CD4-positive, alpha-beta T cell (primary cell): ENCODE measurements around the gene ARMH3. TPM values are rescaled to one million over a fixed set of nuclear protein-coding genes. Genes with fewer than 3 reads are reported as not detected.

Experiments
- ATAC-seq: fragments of 200-7000 bp; cut with Tn5 transposase; one replicate; pipeline ENCODE4 v1.10.0; 2022; ENCODE audit warnings: mild to moderate bottlenecking; ENCODE audit not compliant: poor library complexity
- CTCF ChIA-PET: fragments of 350-600 bp; sonication (Branson Sonifier 250); formaldehyde crosslinking; loops from one replicate; lab custom pipeline; 2021; ENCODE audit warnings: antibody characterized with exemption, inconsistent platforms; lab: Charles Lee
- POLR2A ChIA-PET: fragments of 350-600 bp; sonication (Branson Sonifier 250); formaldehyde crosslinking; loops from one replicate; lab custom pipeline; 2021; ENCODE audit warnings: antibody characterized with exemption, inconsistent platforms; lab: Charles Lee
- DNase-seq, 14 experiments: peaks; one replicate each; pipeline ENCODE4 v3.0.0-alpha.2; 2013 to 2020; ENCODE audit warnings: mixed read lengths in 2 of 14
- H3K27ac ChIP-seq, 2 donors: one replicate each; pipeline versions ENCODE4 v1.5.1 to v1.7.0; 2013; ENCODE audit warnings: low read length in 2 of 2, low read depth in 1 of 2, mild to moderate bottlenecking in 1 of 2
- H3K27me3 ChIP-seq, 2 experiments: 1 replicate in 1 of 2; 2 replicates in 1 of 2; pipeline versions ENCODE4 v1.6.1 to v1.7.0; 2013; ENCODE audit warnings: low read length in 2 of 2, control low read depth in 1 of 2, mild to moderate bottlenecking in 1 of 2, moderate library complexity in 1 of 2; ENCODE audit not compliant: insufficient read depth in 2 of 2, control insufficient read depth in 1 of 2
- H3K36me3 ChIP-seq: one replicate; pipeline ENCODE4 v1.6.1; 2013; ENCODE audit warnings: low read length, control low read depth; ENCODE audit not compliant: insufficient read depth
- H3K4me1 ChIP-seq: one replicate; pipeline ENCODE4 v1.6.1; 2013; ENCODE audit warnings: low read length, control low read depth; ENCODE audit not compliant: insufficient read depth
- H3K4me3 ChIP-seq: one replicate; pipeline ENCODE4 v1.5.1; 2013; ENCODE audit warnings: mild to moderate bottlenecking, low read length, moderate library complexity
- H3K9me3 ChIP-seq, 2 experiments: 1 replicate in 1 of 2; 2 replicates in 1 of 2; pipeline versions ENCODE4 v1.6.1 to v1.7.0; 2013; ENCODE audit warnings: low read length in 2 of 2, mild to moderate bottlenecking in 2 of 2, control low read depth in 1 of 2, moderate library complexity in 1 of 2; ENCODE audit not compliant: control insufficient read depth in 1 of 2, insufficient read depth in 1 of 2
- H3K27ac Mint-ChIP-seq: one replicate; pipeline ENCODE4 v1.8.0; 2020; ENCODE audit warnings: mixed read lengths
- H3K27me3 Mint-ChIP-seq: one replicate; pipeline ENCODE4 v1.8.0; 2021; ENCODE audit warnings: mixed read lengths
- H3K36me3 Mint-ChIP-seq: one replicate; pipeline ENCODE4 v1.8.0; 2021; ENCODE audit warnings: low read depth, mixed read lengths
- H3K4me1 Mint-ChIP-seq: one replicate; pipeline ENCODE4 v1.8.0; 2021; ENCODE audit warnings: low read depth, mixed read lengths
- H3K4me3 Mint-ChIP-seq: one replicate; pipeline ENCODE4 v1.8.0; 2020; ENCODE audit warnings: mild to moderate bottlenecking, mixed read lengths
- H3K9me3 Mint-ChIP-seq: one replicate; pipeline ENCODE4 v1.8.0; 2020; ENCODE audit warnings: mixed read lengths
- CTCF ChIP-seq: fragments of 200-600 bp; IDR thresholded peaks from one replicate; pipeline ENCODE4 v1.8.0; 2022; ENCODE audit warnings: antibody characterized with exemption, mild to moderate bottlenecking
- intact Hi-C, 2 experiments: fragments of 100-400 bp; cut with DNase I in 1 of 2; cut with micrococcal nuclease in 1 of 2; formaldehyde crosslinking; loops; one replicate each; pipeline versions ENCODE4 v1.15.1 to v1.9.0; 2023 to 2025; cut with DNase I, micrococcal nuclease
- total RNA-seq, 174 experiments: library from RNA in 2 of 174; stranded (reverse) in 2 of 174; gene quantifications; one replicate each; pipeline ENCODE4 v1.2.3 and lab custom pipeline; 2021 to 2026

Gene ARMH3
- total RNA-seq, 2 experiments from 2014 or later = 17.7 to 18.9 TPM

GRCh38 chr10:101840741-101841453, 215.1 kb downstream of the ARMH3 start:
- Mint-ChIP-seq H3K4me3 (peak overlapping the region; percentile 93), H3K4me1 (peaks cover 64% of the 10 kb centered on the region), H3K9me3 (no peaks in the 10 kb centered on the region), H3K27me3 (peaks cover 8% of the 10 kb centered on the region), H3K27ac (no peak overlapping the region), H3K36me3 (peaks cover 8% of the 10 kb centered on the region)
- Histone ChIP-seq H3K4me1 (peaks cover 52% of the 10 kb centered on the region), H3K27ac (no peak overlapping the region), H3K9me3 (no peaks in the 10 kb centered on the region), H3K36me3 (no peaks in the 10 kb centered on the region), H3K4me3 (peak overlapping the region; percentile 41), H3K27me3 (no peaks in the 10 kb centered on the region)
- ATAC-seq (peak; percentile 51), DNase-seq (peak; percentile 49 to 85 (median 62))
- intact Hi-C loops = loop anchor here (1.0 to 5.0 kb wide), 4 partner anchors 168 to 276 kb away; no protein-coding TSS in a partner anchor
- TF ChIP-seq CTCF = peak; percentile 89
- POLR2A ChIA-PET = interaction anchor here (0.5 to 16.7 kb wide), 12 partner anchors 10 to 592 kb away, joined by 3 to 223 read pairs (median 3); partner anchors contain the start of genes ARMH3, FBXL15 and OGA
- CTCF ChIA-PET = interaction anchor here (0.5 to 3.2 kb wide), 22 partner anchors 9 to 996 kb away, joined by 3 to 32 read pairs (median 4); partner anchors contain the start of genes NPM3 and OGA

GRCh38 chr10:101840102-101840684, 215.8 kb downstream of the ARMH3 start:
- H3K4me3 ChIP-seq = peak overlapping the region; percentile 41
- POLR2A ChIA-PET = interaction anchor here (0.6 to 16.7 kb wide), 9 partner anchors 11 to 593 kb away, joined by 3 to 223 read pairs (median 4); partner anchors contain the start of genes ARMH3, FBXL15 and OGA
- peak in 4 of 14 experiments; percentile 20 to 64 (median 58) for DNase-seq
- no peaks in the 10 kb centered on the region for H3K9me3 ChIP-seq
- H3K36me3 ChIP-seq = no peaks in the 10 kb centered on the region
- TF ChIP-seq CTCF = no peak
- H3K27me3 ChIP-seq = no peaks in the 10 kb centered on the region
- H3K27ac Mint-ChIP-seq = no peak overlapping the region
- H3K4me3 Mint-ChIP-seq = peak overlapping the region; percentile 93
- peaks cover 1% of the 10 kb centered on the region for H3K36me3 Mint-ChIP-seq
- intact Hi-C loops = loop anchor here (1.0 to 5.0 kb wide), 4 partner anchors 169 to 277 kb away; no protein-coding TSS in a partner anchor
- H3K4me1 Mint-ChIP-seq = peaks cover 66% of the 10 kb centered on the region
- CTCF ChIA-PET = interaction anchor here (0.6 to 3.2 kb wide), 19 partner anchors 9 to 278 kb away, joined by 3 to 32 read pairs (median 4); partner anchors contain the start of genes NPM3 and OGA
- H3K27ac ChIP-seq = no peak overlapping the region
- peaks cover 8% of the 10 kb centered on the region for H3K27me3 Mint-ChIP-seq
- H3K9me3 Mint-ChIP-seq = no peaks in the 10 kb centered on the region
- peaks cover 59% of the 10 kb centered on the region for H3K4me1 ChIP-seq
- no peak for ATAC-seq

- ChIA-PET POLR2A (interaction anchor here (2.5 to 16.7 kb wide), 2 partner anchors 22 to 216 kb away, joined by 10 to 223 read pairs; partner anchors contain the start of genes ARMH3 and OGA), CTCF (interaction anchor here (1.6 to 3.2 kb wide), 4 partner anchors 21 to 233 kb away, joined by 9 to 32 read pairs (median 16); partner anchors contain the start of gene OGA)
- TF ChIP-seq CTCF = no peak
- peaks cover 64% of the 10 kb centered on the region for H3K4me1 ChIP-seq
- DNase-seq = peak in 12 of 14 experiments; percentile 27 to 82 (median 58)
- intact Hi-C loops = loop anchor here (1.0 to 5.0 kb wide), 5 partner anchors 170 to 408 kb away; partner anchors contain the start of gene GBF1 (in 1 of the 2)
- no peaks in the 10 kb centered on the region for H3K9me3 ChIP-seq
- H3K4me3 ChIP-seq = peak overlapping the region; percentile 41
- Mint-ChIP-seq H3K36me3 (no peaks in the 10 kb centered on the region), H3K27ac (no peak overlapping the region), H3K4me3 (peak overlapping the region; percentile 52), H3K9me3 (no peaks in the 10 kb centered on the region), H3K27me3 (peaks cover 8% of the 10 kb centered on the region), H3K4me1 (peaks cover 66% of the 10 kb centered on the region)
- peak; percentile 43 for ATAC-seq
- no peaks in the 10 kb centered on the region for H3K36me3 ChIP-seq
- H3K27me3 ChIP-seq = no peaks in the 10 kb centered on the region
- no peak overlapping the region for H3K27ac ChIP-seq
These were observed 216.4 kb downstream of the ARMH3 start for GRCh38 chr10:101839416-101840063.
